ENCODE measurements around the gene WFDC1.

- TF ChIP-seq CTCF (IDR thresholded peaks at IDR 0.05 in 2 of 3, conservative IDR thresholded peaks at IDR 0.05 in 1 of 3; ENCODE audit: control insufficient read depth in 2 of 3, extremely low read depth in 1 of 3, insufficient read depth in 1 of 3, low read depth in 3 of 3, low read length in 3 of 3) (no peak), POLR2A (IDR thresholded peaks at IDR 0.05; ENCODE audit: low read depth, low read length) (no peak), TAF1 (IDR thresholded peaks at IDR 0.05; ENCODE audit: borderline replicate concordance, low read depth, low read length) (no peak)
These were observed 654 bp downstream of the WFDC1 start for GRCh38 chr16:84295203-84295860.
